Urinary bladder (tissue), 4 donors: ENCODE measurements around the gene CCL16. TPM values are rescaled to one million over a fixed set of nuclear protein-coding genes. Genes with fewer than 3 reads are reported as not detected.
"Not testable (repeated sequence)": the region's sequence is repeated elsewhere in the genome, so short reads cannot be mapped to it uniquely, and the experiment has no call there.

Experiments
- DNase-seq: peaks from one replicate; pipeline ENCODE4 v3.0.0-alpha.2; 2015; ENCODE audit errors: extremely low spot score
- H3K27ac ChIP-seq: one replicate; pipeline ENCODE4 v1.5.1; 2013; ENCODE audit warnings: low read depth, mild to moderate bottlenecking, moderate library complexity
- H3K36me3 ChIP-seq: one replicate; pipeline ENCODE4 v1.6.1; 2013; ENCODE audit warnings: mild to moderate bottlenecking, moderate library complexity; ENCODE audit not compliant: insufficient read depth
- H3K4me1 ChIP-seq: one replicate; pipeline ENCODE4 v1.6.1; 2013; ENCODE audit warnings: mild to moderate bottlenecking, moderate library complexity; ENCODE audit not compliant: insufficient read depth
- H3K4me3 ChIP-seq: one replicate; pipeline ENCODE4 v1.5.1; 2013; ENCODE audit warnings: low read depth, low read length
- WGBS: extraction: QIAGEN DNeasy Blood & Tissue Kit; methylation state at CpG from one replicate; pipeline ENCODE4 v1.1.7; 2013; 5-methylcytosine and 5-hydroxymethylcytosine counted together
- polyA plus RNA-seq: library from polyadenylated mRNA; stranded (reverse); fragments of 200-250 nt; gene quantifications from one replicate; pipeline ENCODE4 v1.2.3, GENCODE V29; 2013
- total RNA-seq: library from RNA; depleted of rRNA; stranded (reverse); fragments of >200 nt; gene quantifications from one replicate; pipeline ENCODE4 v1.2.3, GENCODE V29; 2014
- donor health status: healthy with polysubstance abuse.
- donor health status: healthy.

The CCL16 gene
- total and polyA plus RNA-seq, 2 donors, result 0.21 to 0.29 TPM

- DNase-seq, result no peak
- 83% methylated on average over 2 of the region's 2 CpGs for WGBS
- H3K27ac ChIP-seq, result no peak within 1 kb of the TSS
Measured at GRCh38 chr17:35943537-35943936, 37.8 kb downstream of the CCL16 start, which contains the start of gene LYZL6. TSS of gene LYZL6 (minus strand) at chr17:35943713. CDS start at chr17:35939356, 4,357 bp downstream.

GRCh38 chr17:35942588-35943186, 38.6 kb downstream of the CCL16 start:
- no peak overlapping the region for H3K4me3 ChIP-seq
- H3K27ac ChIP-seq, result no peak overlapping the region
- 33% methylated on average over 9 of the region's 9 CpGs for WGBS
- peak; percentile 21 for DNase-seq
- H3K36me3 ChIP-seq, result no peaks in the 10 kb centered on the region
- H3K4me1 ChIP-seq, result no peaks in the 10 kb centered on the region

More at GRCh38 chr17:35943537-35943936, 37.8 kb downstream of the CCL16 start, which contains the start of gene LYZL6:
- Histone ChIP-seq H3K4me1 (no peaks in the 10 kb centered on the region), H3K4me3 (no peak within 1 kb of the TSS), H3K36me3 (no peaks in the 10 kb centered on the region)

GRCh38 chr17:35938492-35938891, 42.8 kb downstream of the CCL16 start:
- H3K4me3 ChIP-seq, DNase-seq, H3K27ac ChIP-seq, H3K4me1 ChIP-seq, H3K36me3 ChIP-seq: not testable (repeated sequence)
- WGBS, result 92% methylated on average over 3 of the region's 3 CpGs

DNA sequence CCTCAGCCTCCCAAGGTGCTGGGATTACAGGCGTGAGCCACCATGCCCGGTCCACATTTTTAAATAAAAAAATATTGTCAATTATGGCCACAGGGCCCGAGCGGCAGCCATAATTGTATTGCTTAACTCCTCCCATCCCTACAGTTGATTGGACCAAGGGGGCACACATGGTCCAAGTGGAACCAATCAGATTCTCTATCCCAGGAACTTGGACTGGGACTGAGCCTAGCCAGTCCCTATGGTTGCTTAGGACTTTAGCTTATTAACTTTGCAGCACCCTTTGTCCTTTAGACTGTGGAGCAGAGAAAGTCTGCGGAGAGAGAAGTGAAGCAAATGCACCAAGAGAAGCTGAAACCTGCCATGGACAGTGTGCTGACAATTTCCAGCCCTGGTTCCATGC, 45.2 kb downstream of the CCL16 start:
- no peak overlapping the region for H3K4me3 ChIP-seq
- no peak overlapping the region for H3K27ac ChIP-seq
- H3K36me3 ChIP-seq, result no peaks in the 10 kb centered on the region
- 92% methylated on average over 5 of the region's 5 CpGs for WGBS
- no peaks in the 10 kb centered on the region for H3K4me1 ChIP-seq
- DNase-seq, result no peak

DNA sequence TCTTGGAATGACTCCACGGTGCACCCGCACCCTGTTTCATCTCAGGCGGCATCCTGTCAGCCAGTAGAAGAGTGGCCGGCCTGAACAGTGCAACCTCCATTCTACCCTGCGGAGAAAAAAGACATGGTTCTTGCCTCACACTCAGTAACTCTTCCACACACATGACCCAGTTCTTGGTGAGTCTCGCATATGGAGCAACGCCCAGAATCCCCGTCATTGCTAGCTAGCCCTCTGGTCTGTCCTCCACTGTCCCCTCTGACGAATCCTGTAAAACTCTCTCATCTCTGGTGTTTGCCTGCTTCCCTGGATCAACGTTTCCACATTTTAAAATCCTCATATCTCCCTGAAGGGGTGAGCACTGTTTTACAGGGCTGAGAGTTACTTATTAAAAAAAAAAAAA, 46.5 kb downstream of the CCL16 start:
- Histone ChIP-seq H3K4me1 (no peaks in the 10 kb centered on the region), H3K4me3 (no peak overlapping the region), H3K27ac (no peak overlapping the region), H3K36me3 (no peaks in the 10 kb centered on the region)
- 67% methylated on average over 10 of the region's 10 CpGs for WGBS
- no peak for DNase-seq

- no peak for DNase-seq
- Histone ChIP-seq H3K4me1 (no peaks in the 10 kb centered on the region), H3K36me3 (no peaks in the 10 kb centered on the region), H3K27ac (no peak overlapping the region), H3K4me3 (no peak overlapping the region)
Measured at GRCh38 chr17:35932586-35932985, 48.7 kb downstream of the CCL16 start.

DNA sequence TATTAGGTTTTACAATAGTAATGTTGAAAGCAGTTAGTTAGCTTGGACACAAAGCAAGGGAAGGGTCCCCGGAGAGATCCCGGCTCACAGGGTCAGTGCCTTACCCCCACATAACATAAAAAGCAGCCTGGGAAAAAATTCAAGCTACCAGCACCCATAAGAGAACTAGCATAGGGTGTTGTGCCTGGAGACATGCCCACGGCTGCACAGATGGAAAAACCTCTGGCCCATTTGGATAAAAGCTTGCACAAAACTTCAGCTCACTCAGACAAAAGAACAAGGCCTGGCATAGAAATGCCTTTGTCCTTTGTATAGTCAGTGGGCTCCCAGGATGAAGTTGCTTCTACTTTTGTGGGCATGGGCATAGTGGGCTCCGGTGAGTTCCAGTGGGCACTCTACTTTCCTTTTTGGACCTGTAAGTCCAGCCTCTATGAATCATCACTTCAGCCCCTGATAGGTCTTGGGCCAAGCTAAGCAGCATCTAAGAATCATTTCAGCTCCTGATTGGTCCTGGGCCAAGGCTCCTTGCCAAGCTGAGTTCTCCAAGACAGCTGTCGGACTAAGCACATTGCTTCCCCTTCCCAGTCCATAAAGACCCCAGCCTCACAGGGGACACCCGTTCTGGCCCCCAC, 49.4 kb downstream of the CCL16 start:
- Histone ChIP-seq H3K36me3 (no peaks in the 10 kb centered on the region), H3K4me3 (no peak overlapping the region), H3K27ac (no peak overlapping the region), H3K4me1 (no peaks in the 10 kb centered on the region)
- 53% methylated on average over 6 of the region's 6 CpGs for WGBS
- no peak for DNase-seq

DNA sequence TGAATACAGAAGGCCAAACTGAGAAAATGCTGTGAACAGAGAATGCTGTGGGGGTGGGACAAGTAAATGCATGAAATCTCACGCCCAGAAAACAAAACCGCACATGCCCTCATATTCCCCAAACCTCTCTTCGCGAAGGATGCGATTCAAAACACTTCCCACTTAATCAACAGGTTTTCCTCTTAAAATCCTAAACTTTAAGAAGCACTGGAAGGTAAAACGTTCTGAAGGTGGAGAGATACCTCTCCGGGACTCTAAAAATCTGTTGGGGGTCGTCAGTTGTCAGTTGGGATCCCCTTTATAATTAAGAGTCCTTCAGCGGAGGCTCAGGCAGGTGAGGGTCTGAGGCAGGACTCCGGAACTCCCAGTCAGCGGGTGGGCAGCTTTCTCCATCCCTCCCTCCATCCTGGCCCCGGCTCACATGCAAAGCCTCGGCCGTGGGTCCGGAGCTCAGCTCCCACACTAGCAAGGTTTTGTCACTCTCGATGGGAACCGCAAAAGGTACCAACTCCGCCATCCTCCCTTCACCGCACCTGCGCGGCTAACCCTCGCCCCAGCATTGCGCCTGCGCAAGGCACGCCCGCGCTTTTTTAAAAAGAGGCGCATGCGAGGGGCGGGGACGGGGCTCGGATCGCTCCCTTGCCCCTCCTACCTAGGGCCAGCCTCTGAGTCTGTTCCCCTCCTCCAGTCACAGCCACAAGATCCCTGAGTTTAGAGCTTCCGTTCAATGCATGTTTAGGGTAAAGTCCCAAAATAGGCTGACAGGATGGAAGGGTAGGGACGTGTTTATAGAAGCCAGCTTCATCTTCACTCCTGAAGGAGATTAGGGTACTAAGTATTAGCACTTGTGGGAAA, 50.9 kb downstream of the CCL16 start, which contains the start of gene RDM1:
RDM1 (minus strand) TSS at position 563 of the 855 bp plus-strand sequence; CDS start at position 517, 46 bp downstream.
- no peaks in the 10 kb centered on the region for H3K36me3 ChIP-seq
- peak within 1 kb of the TSS; percentile 14 for H3K4me3 ChIP-seq
- no peaks in the 10 kb centered on the region for H3K4me1 ChIP-seq
- WGBS, result 2% methylated on average over 35 of the region's 35 CpGs
- peak; percentile 32 for DNase-seq
- H3K27ac ChIP-seq, result no peak within 1 kb of the TSS

DNA sequence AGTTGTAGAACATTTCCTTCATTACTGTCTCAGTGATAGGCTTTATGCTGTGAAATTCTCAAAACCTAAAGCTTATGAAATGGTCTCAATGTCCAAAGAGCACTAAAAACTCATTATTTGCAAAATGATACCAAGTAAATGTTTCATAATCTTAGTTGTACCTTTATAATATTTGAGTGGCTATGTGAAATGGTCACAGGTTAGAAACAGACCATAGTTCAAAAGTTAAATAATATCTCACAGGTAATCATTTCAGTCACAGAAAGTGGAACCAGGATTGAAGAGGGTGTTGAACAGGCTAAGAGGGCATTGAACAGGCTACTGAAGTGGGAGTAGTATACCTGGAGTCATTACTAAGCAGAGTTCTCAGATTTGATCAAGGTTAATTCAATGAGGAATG, 53.6 kb downstream of the CCL16 start:
- H3K4me3 ChIP-seq, result no peak overlapping the region
- H3K4me1 ChIP-seq, result no peaks in the 10 kb centered on the region
- no peak overlapping the region for H3K27ac ChIP-seq
- H3K36me3 ChIP-seq, result peaks cover 1% of the 10 kb centered on the region
- no peak for DNase-seq

Other genes starting within 250 kb of the CCL16 start
- 0.69 TPM for gene RASL10B, start 249.9 kb downstream of the CCL16 start, total RNA-seq
- gene RASL10B, start 249.9 kb downstream of the CCL16 start, polyA plus RNA-seq, result 3.0 TPM
- not detected for gene GAS2L2, start 228.3 kb downstream of the CCL16 start, total RNA-seq
- 0.09 TPM for gene GAS2L2, start 228.3 kb downstream of the CCL16 start, polyA plus RNA-seq
- gene C17orf50, start 220.6 kb downstream of the CCL16 start, total RNA-seq, result not detected
- gene C17orf50, start 220.6 kb downstream of the CCL16 start, polyA plus RNA-seq, result not detected
- 13.2 TPM for gene MMP28, start 185.9 kb downstream of the CCL16 start, total RNA-seq
- gene MMP28, start 185.9 kb downstream of the CCL16 start, polyA plus RNA-seq, result 48.6 TPM
- 129 TPM for gene TAF15, start 172.0 kb downstream of the CCL16 start, total RNA-seq
- 134 TPM for gene TAF15, start 172.0 kb downstream of the CCL16 start, polyA plus RNA-seq
- gene HEATR9, start 112.6 kb downstream of the CCL16 start, total RNA-seq, result not detected
- gene HEATR9, start 112.6 kb downstream of the CCL16 start, polyA plus RNA-seq, result not detected
- gene CCL5, start 101.1 kb downstream of the CCL16 start, total RNA-seq, result 0.58 TPM
- 4.8 TPM for gene CCL5, start 101.1 kb downstream of the CCL16 start, polyA plus RNA-seq
- 1.2 TPM for gene RDM1, start 50.7 kb downstream of the CCL16 start, total RNA-seq
- 0.14 TPM for gene RDM1, start 50.7 kb downstream of the CCL16 start, polyA plus RNA-seq
- gene LYZL6, start 37.8 kb downstream of the CCL16 start, total RNA-seq, result not detected
- gene LYZL6, start 37.8 kb downstream of the CCL16 start, polyA plus RNA-seq, result not detected
- 3.3 TPM for gene CCL14, start 5.2 kb upstream of the CCL16 start, total RNA-seq
- 184 TPM for gene CCL14, start 5.2 kb upstream of the CCL16 start, polyA plus RNA-seq
- gene CCL15, start 20.1 kb upstream of the CCL16 start, total RNA-seq, result 6.2 TPM
- 1.3 TPM for gene CCL15, start 20.1 kb upstream of the CCL16 start, polyA plus RNA-seq
- gene CCL23, start 36.5 kb upstream of the CCL16 start, total RNA-seq, result 0.85 TPM
- gene CCL23, start 36.5 kb upstream of the CCL16 start, polyA plus RNA-seq, result 16.9 TPM
- not detected for gene CCL18, start 82.8 kb upstream of the CCL16 start, total RNA-seq
- 1.5 TPM for gene CCL18, start 82.8 kb upstream of the CCL16 start, polyA plus RNA-seq
- gene CCL3, start 108.6 kb upstream of the CCL16 start, total RNA-seq, result 3.6 TPM
- 2.6 TPM for gene CCL3, start 108.6 kb upstream of the CCL16 start, polyA plus RNA-seq
- 2.4 TPM for gene CCL4, start 122.3 kb upstream of the CCL16 start, total RNA-seq
- 3.1 TPM for gene CCL4, start 122.3 kb upstream of the CCL16 start, polyA plus RNA-seq
- gene TBC1D3B, start 195.1 kb upstream of the CCL16 start, total RNA-seq, result 2.1 TPM
- gene TBC1D3B, start 195.1 kb upstream of the CCL16 start, polyA plus RNA-seq, result 2.1 TPM
- gene CCL3L1, start 215.3 kb upstream of the CCL16 start, total RNA-seq, result 0.69 TPM
- 0.11 TPM for gene CCL3L1, start 215.3 kb upstream of the CCL16 start, polyA plus RNA-seq
- 2.0 TPM for gene CCL4L2, start 229.6 kb upstream of the CCL16 start, total RNA-seq
- 0.25 TPM for gene CCL4L2, start 229.6 kb upstream of the CCL16 start, polyA plus RNA-seq